HCT116 (cell line): Measurements from ENCODE around the gene EHMT1. TPM values are rescaled to one million over a fixed set of nuclear protein-coding genes. Genes with fewer than 3 reads are reported as not detected.

Experiments
- ATAC-seq: fragments of 200-7000 bp; cut with Tn5 transposase; 2 replicates; pipeline ENCODE4 v1.9.1; 2020; ENCODE audit warnings: mild to moderate bottlenecking, moderate library complexity
- BruUV-seq: library from RNA; stranded (reverse); fragments of 400-500 nt; replicated peaks from 2 replicates; lab custom pipeline; 2021; lab: Mats Ljungman, UMichigan
- CTCF ChIA-PET: fragments of 300-600 bp; sonication (Branson Sonifier 250); formaldehyde crosslinking; loops from one replicate; lab custom pipeline; 2021; ENCODE audit warnings: antibody characterized with exemption; lab: Charles Lee
- POLR2A ChIA-PET: fragments of 300-600, 350-600 bp; sonication (Branson Sonifier 250); formaldehyde crosslinking; loops from one replicate; lab custom pipeline; 2021; ENCODE audit warnings: antibody characterized with exemption; lab: Charles Lee
- RAD21 ChIA-PET, 2 experiments: fragments of 300-600 bp; sonication (Branson Sonifier 250); formaldehyde crosslinking; loops; one replicate each; lab custom pipeline; 2023; ENCODE audit warnings: low total read pairs in 2 of 2; ENCODE audit not compliant: uncharacterized antibody in 2 of 2, unreplicated experiment in 2 of 2, low non-redundant PET in 1 of 2; lab: Charles Lee
- DNase-seq: peaks from one replicate; pipeline ENCODE4 v3.0.0-alpha.2; 2010; ENCODE audit warnings: low read depth, low spot score
- H2AFZ ChIP-seq: fragments of 200-600 bp; shearing (Covaris generic), sonication (generic); 2 replicates; pipeline ENCODE4 v1.6.1; 2017; ENCODE audit warnings: low read depth, mixed run types, mixed read lengths, antibody characterized with exemption, low read length; ENCODE audit not compliant: poor library complexity, severe bottlenecking
- H3K27ac ChIP-seq: 2 replicates; pipeline ENCODE4 v1.5.1; 2012; ENCODE audit warnings: low read depth, low read length
- H3K27me3 ChIP-seq: fragments of 200-600 bp; sonication (generic); 2 replicates; pipeline ENCODE4 v1.6.1; 2016; ENCODE audit warnings: mixed run types, low read length, mixed read lengths; ENCODE audit not compliant: insufficient read depth
- H3K36me3 ChIP-seq, 2 experiments: fragments of 200-500 bp in 1 of 2; fragments of 200-600 bp in 1 of 2; sonication (Bioruptor generic) in 1 of 2; sonication (generic) in 1 of 2; 2 replicates each; pipeline versions ENCODE4 v1.5.1 to v1.6.1; 2014 to 2016; ENCODE audit warnings: low read length in 2 of 2, inconsistent platforms in 1 of 2, mixed read lengths in 1 of 2, mixed run types in 1 of 2; ENCODE audit not compliant: insufficient read depth in 2 of 2, control insufficient read depth in 1 of 2
- H3K4me1 ChIP-seq, 2 experiments: fragments of 200-600 bp in 1 of 2; sonication (generic) in 1 of 2; 2 replicates each; pipeline versions ENCODE4 v1.5.1 to v1.6.1; 2012 to 2017; ENCODE audit warnings: low read length in 2 of 2, inconsistent platforms in 1 of 2, mild to moderate bottlenecking in 1 of 2, mixed read lengths in 1 of 2, mixed run types in 1 of 2, moderate library complexity in 1 of 2; ENCODE audit not compliant: insufficient read depth in 2 of 2, control insufficient read depth in 1 of 2
- H3K4me2 ChIP-seq: fragments of 200-600 bp; sonication (generic); 2 replicates; pipeline ENCODE4 v1.6.1; 2017; ENCODE audit warnings: mixed run types, low read length, mixed read lengths
- H3K4me3 ChIP-seq, 2 experiments: fragments of 200-600 bp in 1 of 2; sonication (generic) in 1 of 2; replicated peaks in 1 of 2; 2 replicates each; pipeline ENCODE4 v1.5.1; 2011 to 2016; ENCODE audit warnings: low read length in 2 of 2, control low read depth in 1 of 2, low read depth in 1 of 2, mild to moderate bottlenecking in 1 of 2, mixed read lengths in 1 of 2, mixed run types in 1 of 2
- H3K79me2 ChIP-seq: fragments of 200-600 bp; sonication (generic); 2 replicates; pipeline ENCODE4 v1.6.1; 2017; ENCODE audit warnings: mild to moderate bottlenecking, mixed run types, low read length, moderate library complexity, mixed read lengths; ENCODE audit not compliant: insufficient read depth
- H3K9ac ChIP-seq: fragments of 200-600 bp; sonication (generic); 2 replicates; pipeline ENCODE4 v1.6.1; 2016; ENCODE audit warnings: low read length, mixed read lengths
- H3K9me2 ChIP-seq: fragments of 200-600 bp; sonication (generic), shearing (Covaris generic); 2 replicates; pipeline ENCODE4 v1.6.1; 2017; ENCODE audit warnings: mixed run types, mild to moderate bottlenecking, moderate library complexity; ENCODE audit not compliant: insufficient read depth
- H3K9me3 ChIP-seq, 2 experiments: fragments of 200-500 bp in 1 of 2; fragments of 200-600 bp in 1 of 2; sonication (Bioruptor generic) in 1 of 2; sonication (generic) in 1 of 2; 2 replicates each; pipeline ENCODE4 v1.6.1; 2014 to 2017; ENCODE audit warnings: low read length in 2 of 2, mixed read lengths in 2 of 2, inconsistent platforms in 1 of 2, low read depth in 1 of 2, mild to moderate bottlenecking in 1 of 2, mixed run types in 1 of 2, moderate library complexity in 1 of 2; ENCODE audit not compliant: control insufficient read depth in 1 of 2, insufficient read depth in 1 of 2
- H4K20me1 ChIP-seq: fragments of 200-600 bp; sonication (generic), shearing (Covaris generic); 2 replicates; pipeline ENCODE4 v1.6.1; 2017; ENCODE audit warnings: mixed run types, mild to moderate bottlenecking, moderate library complexity; ENCODE audit not compliant: insufficient read depth
- CEBPB ChIP-seq: IDR thresholded peaks from 2 replicates; pipeline ENCODE4 v1.6.1; 2012; ENCODE audit warnings: low read depth
- EGR1 ChIP-seq: IDR thresholded peaks from 2 replicates; pipeline ENCODE4 v1.6.1; 2012; ENCODE audit warnings: low read depth
- ELF1 ChIP-seq: IDR thresholded peaks from 2 replicates; pipeline ENCODE4 v1.6.1; 2012; ENCODE audit warnings: low read depth, borderline replicate concordance
- EZH2phosphoT487 ChIP-seq: fragments of 200-600 bp; IDR thresholded peaks from 2 replicates; pipeline ENCODE4 v1.6.1; 2018; ENCODE audit warnings: antibody characterized with exemption, borderline replicate concordance
- POLR2AphosphoS5 ChIP-seq: IDR thresholded peaks from 2 replicates; pipeline ENCODE4 v1.6.1; 2011; ENCODE audit warnings: mild to moderate bottlenecking, low read depth, low read length, moderate library complexity
- SIN3A ChIP-seq: IDR thresholded peaks from 2 replicates; pipeline ENCODE4 v1.6.1; 2012; ENCODE audit warnings: low read depth
- intact Hi-C: fragments of 100-400 bp; cut with micrococcal nuclease; formaldehyde crosslinking; loops from 2 replicates; pipeline ENCODE4 v1.10.0; 2022
- total RNA-seq: library from RNA; stranded (reverse); gene quantifications from one replicate; pipeline ENCODE4 v1.2.1, GENCODE V29; 2021; ENCODE audit not compliant: unreplicated experiment
- TF ChIP-seq, protein P1 (sequence below), 3 experiments: fragments of 200-600 bp in 1 of 3; sonication (generic) in 1 of 3; IDR thresholded peaks in 2 of 3; conservative IDR thresholded peaks in 1 of 3; 2 replicates each; pipeline ENCODE4 v1.5.1; 2012 to 2017; ENCODE audit warnings: low read depth in 2 of 3, low read length in 2 of 3, antibody characterized with exemption in 1 of 3, borderline replicate concordance in 1 of 3, control low read depth in 1 of 3, mild to moderate bottlenecking in 1 of 3, mixed read lengths in 1 of 3, mixed run types in 1 of 3, moderate library complexity in 1 of 3; ENCODE audit not compliant: insufficient read depth in 1 of 3
- TF ChIP-seq, protein P2 (sequence below): IDR thresholded peaks from 2 replicates; pipeline ENCODE4 v1.6.1; 2012
- TF ChIP-seq, protein P3 (sequence below): IDR thresholded peaks from 2 replicates; pipeline ENCODE4 v1.6.1; 2012; ENCODE audit warnings: low read depth

Gene EHMT1
- total RNA-seq, 1 experiment from 2014 or later, result 86.1 TPM

DNA sequence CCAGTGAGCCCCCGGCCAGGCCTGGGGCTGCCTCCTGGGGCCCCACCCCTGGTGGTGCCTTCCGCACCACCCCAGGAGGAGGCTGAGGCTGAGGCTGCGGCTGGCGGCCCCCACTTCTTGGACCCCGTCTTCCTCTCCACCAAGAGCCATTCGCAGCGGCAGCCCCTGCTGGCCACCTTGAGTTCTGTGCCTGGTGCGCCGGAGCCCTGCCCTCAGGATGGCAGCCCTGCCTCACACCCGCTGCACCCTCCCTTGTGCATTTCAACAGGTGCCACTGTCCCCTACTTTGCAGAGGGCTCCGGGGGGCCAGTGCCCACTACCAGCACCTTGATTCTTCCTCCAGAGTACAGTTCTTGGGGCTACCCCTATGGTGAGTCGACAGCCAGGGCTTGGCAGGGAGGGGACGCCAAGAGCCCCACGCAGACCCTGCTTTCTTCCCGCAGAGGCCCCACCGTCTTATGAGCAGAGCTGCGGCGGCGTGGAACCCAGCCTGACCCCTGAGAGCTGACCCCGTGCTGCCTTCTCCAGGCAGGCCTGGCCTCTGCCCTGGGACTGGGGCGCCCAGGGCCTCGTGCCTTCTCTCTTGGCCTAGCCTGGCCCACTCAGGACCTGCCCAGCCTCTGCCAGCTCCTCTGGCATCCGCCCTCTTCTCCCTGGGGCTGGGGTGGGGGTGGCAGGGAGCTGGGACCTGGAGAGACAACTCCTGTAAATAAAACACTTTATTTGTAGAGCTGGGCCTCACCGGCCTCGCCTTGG is 4.0 kb upstream of the EHMT1 start:
- no peak overlapping the region for H2AFZ ChIP-seq
- H3K9ac ChIP-seq, result no peak overlapping the region
- DNase-seq (no peak), ATAC-seq (no peak)
- peaks cover 38 to 57% of the 10 kb centered on the region in 2 experiments for H3K4me1 ChIP-seq
- H3K4me3 ChIP-seq, result no peak overlapping the region
- H4K20me1 ChIP-seq, result no peaks in the 10 kb centered on the region
- H3K4me2 ChIP-seq, result no peak overlapping the region
- TF ChIP-seq ELF1 (no peak), SIN3A (no peak)
- TF ChIP-seq, protein P1, sequence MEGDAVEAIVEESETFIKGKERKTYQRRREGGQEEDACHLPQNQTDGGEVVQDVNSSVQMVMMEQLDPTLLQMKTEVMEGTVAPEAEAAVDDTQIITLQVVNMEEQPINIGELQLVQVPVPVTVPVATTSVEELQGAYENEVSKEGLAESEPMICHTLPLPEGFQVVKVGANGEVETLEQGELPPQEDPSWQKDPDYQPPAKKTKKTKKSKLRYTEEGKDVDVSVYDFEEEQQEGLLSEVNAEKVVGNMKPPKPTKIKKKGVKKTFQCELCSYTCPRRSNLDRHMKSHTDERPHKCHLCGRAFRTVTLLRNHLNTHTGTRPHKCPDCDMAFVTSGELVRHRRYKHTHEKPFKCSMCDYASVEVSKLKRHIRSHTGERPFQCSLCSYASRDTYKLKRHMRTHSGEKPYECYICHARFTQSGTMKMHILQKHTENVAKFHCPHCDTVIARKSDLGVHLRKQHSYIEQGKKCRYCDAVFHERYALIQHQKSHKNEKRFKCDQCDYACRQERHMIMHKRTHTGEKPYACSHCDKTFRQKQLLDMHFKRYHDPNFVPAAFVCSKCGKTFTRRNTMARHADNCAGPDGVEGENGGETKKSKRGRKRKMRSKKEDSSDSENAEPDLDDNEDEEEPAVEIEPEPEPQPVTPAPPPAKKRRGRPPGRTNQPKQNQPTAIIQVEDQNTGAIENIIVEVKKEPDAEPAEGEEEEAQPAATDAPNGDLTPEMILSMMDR (IDR thresholded peaks at IDR 0.05 in 2 of 3, conservative IDR thresholded peaks at IDR 0.05 in 1 of 3; ENCODE audit: borderline replicate concordance in 1 of 3, insufficient read depth in 1 of 3, low read depth in 2 of 3, low read length in 2 of 3), result peak in 1 of 3 experiments; percentile 6; a peak in 1 of 6 replicates
- TF ChIP-seq, all 23 proteins: peak for 1
- Histone ChIP-seq H3K9me3 (no peaks in the 10 kb centered on the region), H3K9me2 (no peaks in the 10 kb centered on the region), H3K27me3 (no peaks in the 10 kb centered on the region), H3K27ac (peak overlapping the region; percentile 99), H3K36me3 (peaks cover 2 to 26% of the 10 kb centered on the region in 2 experiments; a peak in 2 of 4 replicates), H3K79me2 (peaks cover 48% of the 10 kb centered on the region)
- intact Hi-C loops, result loop anchor here (5.0 kb wide), 1 partner anchor 38 kb away; the partner anchor contains the start of gene DPH7
- BruUV-seq, result no TSS peak
- ChIA-PET RAD21 (no interaction called here), POLR2A (interaction anchor here (1.1 kb wide), 1 partner anchor 10 kb away, joined by 4 read pairs; the partner anchor contains the start of gene ARRDC1), CTCF (no interaction called here)

DNA sequence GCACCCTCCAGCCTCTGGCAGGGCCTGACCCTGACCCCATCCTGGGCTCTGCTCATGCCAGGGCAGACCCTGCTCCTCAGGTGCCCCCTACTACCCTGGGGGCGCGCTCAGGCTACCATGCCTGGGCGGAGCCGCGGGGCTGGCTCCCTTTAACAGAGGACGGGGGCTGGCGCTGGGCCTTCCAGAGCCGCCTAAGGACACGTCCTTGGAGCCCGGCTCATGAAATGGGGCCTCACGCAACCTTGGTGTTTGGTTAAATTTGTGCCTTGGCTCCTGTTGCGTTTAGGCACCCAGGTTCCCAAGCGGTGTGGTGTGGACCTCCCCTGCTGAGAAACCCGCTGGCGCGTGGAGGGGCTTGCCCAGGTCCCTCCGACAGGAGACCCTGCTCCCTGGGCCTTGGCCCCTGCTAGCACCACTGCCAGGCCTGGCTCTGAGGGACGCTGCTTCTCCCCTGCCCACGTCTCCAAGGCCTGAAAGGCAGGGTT is 3.4 kb upstream of the EHMT1 start:
- ChIA-PET RAD21 (no interaction called here), POLR2A (interaction anchor here (1.1 kb wide), 1 partner anchor 10 kb away, joined by 4 read pairs; the partner anchor contains the start of gene ARRDC1), CTCF (no interaction called here)
- Histone ChIP-seq H3K27me3 (no peaks in the 10 kb centered on the region), H2AFZ (no peak overlapping the region), H3K27ac (peak overlapping the region; percentile 99; the same call in 1 of the 2 replicates), H3K79me2 (peaks cover 49% of the 10 kb centered on the region), H3K9ac (no peak overlapping the region), H3K9me3 (no peaks in the 10 kb centered on the region), H3K4me1 (peaks cover 38 to 57% of the 10 kb centered on the region in 2 experiments), H3K9me2 (no peaks in the 10 kb centered on the region), H3K4me3 (no peak overlapping the region), H4K20me1 (no peaks in the 10 kb centered on the region), H3K4me2 (no peak overlapping the region), H3K36me3 (peaks cover 2 to 26% of the 10 kb centered on the region in 2 experiments; a peak in 2 of 4 replicates)
- no peak for ATAC-seq
- no TSS peak for BruUV-seq
- intact Hi-C loops, result no loop called here
- no peak for DNase-seq
- TF ChIP-seq EZH2phosphoT487 (no peak), EGR1 (no peak), CEBPB (no peak), POLR2AphosphoS5 (no peak)
- TF ChIP-seq, protein P2, sequence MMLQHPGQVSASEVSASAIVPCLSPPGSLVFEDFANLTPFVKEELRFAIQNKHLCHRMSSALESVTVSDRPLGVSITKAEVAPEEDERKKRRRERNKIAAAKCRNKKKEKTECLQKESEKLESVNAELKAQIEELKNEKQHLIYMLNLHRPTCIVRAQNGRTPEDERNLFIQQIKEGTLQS, result no peak
- TF ChIP-seq, protein P3, sequence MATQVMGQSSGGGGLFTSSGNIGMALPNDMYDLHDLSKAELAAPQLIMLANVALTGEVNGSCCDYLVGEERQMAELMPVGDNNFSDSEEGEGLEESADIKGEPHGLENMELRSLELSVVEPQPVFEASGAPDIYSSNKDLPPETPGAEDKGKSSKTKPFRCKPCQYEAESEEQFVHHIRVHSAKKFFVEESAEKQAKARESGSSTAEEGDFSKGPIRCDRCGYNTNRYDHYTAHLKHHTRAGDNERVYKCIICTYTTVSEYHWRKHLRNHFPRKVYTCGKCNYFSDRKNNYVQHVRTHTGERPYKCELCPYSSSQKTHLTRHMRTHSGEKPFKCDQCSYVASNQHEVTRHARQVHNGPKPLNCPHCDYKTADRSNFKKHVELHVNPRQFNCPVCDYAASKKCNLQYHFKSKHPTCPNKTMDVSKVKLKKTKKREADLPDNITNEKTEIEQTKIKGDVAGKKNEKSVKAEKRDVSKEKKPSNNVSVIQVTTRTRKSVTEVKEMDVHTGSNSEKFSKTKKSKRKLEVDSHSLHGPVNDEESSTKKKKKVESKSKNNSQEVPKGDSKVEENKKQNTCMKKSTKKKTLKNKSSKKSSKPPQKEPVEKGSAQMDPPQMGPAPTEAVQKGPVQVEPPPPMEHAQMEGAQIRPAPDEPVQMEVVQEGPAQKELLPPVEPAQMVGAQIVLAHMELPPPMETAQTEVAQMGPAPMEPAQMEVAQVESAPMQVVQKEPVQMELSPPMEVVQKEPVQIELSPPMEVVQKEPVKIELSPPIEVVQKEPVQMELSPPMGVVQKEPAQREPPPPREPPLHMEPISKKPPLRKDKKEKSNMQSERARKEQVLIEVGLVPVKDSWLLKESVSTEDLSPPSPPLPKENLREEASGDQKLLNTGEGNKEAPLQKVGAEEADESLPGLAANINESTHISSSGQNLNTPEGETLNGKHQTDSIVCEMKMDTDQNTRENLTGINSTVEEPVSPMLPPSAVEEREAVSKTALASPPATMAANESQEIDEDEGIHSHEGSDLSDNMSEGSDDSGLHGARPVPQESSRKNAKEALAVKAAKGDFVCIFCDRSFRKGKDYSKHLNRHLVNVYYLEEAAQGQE, result no peak
